ENCODE results near the gene SLCO2B1. TPM values are rescaled to one million over a fixed set of nuclear protein-coding genes. Genes with fewer than 3 reads are reported as not detected.

Gene SLCO2B1
- total RNA-seq, 4 donors from 2014 or later = 72.9 to 165 (median 111) TPM

- no peaks in the 10 kb centered on the region for H3K9me3 ChIP-seq
- H3K27ac ChIP-seq = peak overlapping the region; percentile 34 to 62 (median 44)
- no peaks in the 10 kb centered on the region for H3K27me3 ChIP-seq
- H3K4me1 ChIP-seq = peaks cover 3 to 67% (median 27%) of the 10 kb centered on the region in 4 donors
- TF ChIP-seq POLR2A (IDR thresholded peaks at IDR 0.05) = no peak
- TF ChIP-seq POLR2AphosphoS5 (IDR thresholded peaks at IDR 0.05) = no peak
- no peak for TF ChIP-seq EP300 (IDR thresholded peaks at IDR 0.05; ENCODE audit: low read depth)
- intact Hi-C loops (cut with DNase I; ENCODE audit: low total_unique reads) = loop anchor here (2.0 kb wide), 1 partner anchor 59 kb away; no protein-coding TSS in a partner anchor
- no peak overlapping the region for H3K4me3 ChIP-seq
- no peak for DNase-seq
- WGBS, 2 donors (ENCODE audit: low coverage in 1 of 2) = 60 to 65% methylated on average over 4 to 9 of the region's 9 CpGs
- H3K36me3 ChIP-seq = no peaks in the 10 kb centered on the region
- in situ Hi-C loops (cut with MboI; ENCODE audit: low pct_ligation_motif_present in 1 of 4, low pct_unique_long_range_greater_than_20kb in 1 of 4, low sequenced_read_pairs in 3 of 4) = loop anchor here in 2 of 4 donors (10.0 kb wide), 2 partner anchors 59 to 99 kb away; partner anchors contain the start of gene TPBGL (in 2 of the 2)
Measured at GRCh38 chr11:75145196-75145971, 5.5 kb upstream of the SLCO2B1 start.

- H3K27me3 ChIP-seq = no peaks in the 10 kb centered on the region
- in situ Hi-C loops (cut with MboI; ENCODE audit: low pct_ligation_motif_present in 1 of 4, low pct_unique_long_range_greater_than_20kb in 1 of 4, low sequenced_read_pairs in 3 of 4) (loop anchor here in 2 of 4 donors (10.0 kb wide), 2 partner anchors 59 to 99 kb away; partner anchors contain the start of gene TPBGL (in 2 of the 2)), intact Hi-C loops (cut with DNase I; ENCODE audit: low total_unique reads) (loop anchor here (2.0 kb wide), 1 partner anchor 59 kb away; no protein-coding TSS in a partner anchor)
- H3K27ac ChIP-seq = peak overlapping the region; percentile 34 to 62 (median 44)
- DNase-seq = no peak
- H3K4me3 ChIP-seq = no peak overlapping the region
- TF ChIP-seq POLR2A (IDR thresholded peaks at IDR 0.05) (no peak), POLR2AphosphoS5 (IDR thresholded peaks at IDR 0.05) (peak in 1 of 3 donors; percentile 16), CTCF (IDR thresholded peaks at IDR 0.05) (no peak), EP300 (IDR thresholded peaks at IDR 0.05; ENCODE audit: low read depth) (no peak)
- H3K4me1 ChIP-seq = peaks cover 3 to 74% (median 32%) of the 10 kb centered on the region in 4 donors
- no peaks in the 10 kb centered on the region for H3K36me3 ChIP-seq
- WGBS, 2 donors (ENCODE audit: low coverage in 1 of 2) = 28 to 32% methylated on average over 5 to 6 of the region's 6 CpGs
- no peaks in the 10 kb centered on the region for H3K9me3 ChIP-seq
Measured at GRCh38 chr11:75145972-75146519, 4.9 kb upstream of the SLCO2B1 start.

GRCh38 chr11:75146711-75147110, 4.2 kb upstream of the SLCO2B1 start:
- intact Hi-C loops (cut with DNase I; ENCODE audit: low total_unique reads) = no loop called here
- H3K27me3 ChIP-seq = no peaks in the 10 kb centered on the region
- H3K9me3 ChIP-seq = no peaks in the 10 kb centered on the region
- no peak overlapping the region for H3K4me3 ChIP-seq
- DNase-seq = no peak
- peak overlapping the region; percentile 34 to 62 (median 44) for H3K27ac ChIP-seq
- WGBS, 2 donors (ENCODE audit: low coverage in 1 of 2) = 61 to 78% methylated on average over 4 to 5 of the region's 5 CpGs
- no peak for TF ChIP-seq EP300 (IDR thresholded peaks at IDR 0.05; ENCODE audit: low read depth)
- no peak for TF ChIP-seq CTCF (IDR thresholded peaks at IDR 0.05)
- TF ChIP-seq POLR2AphosphoS5 (IDR thresholded peaks at IDR 0.05) = no peak
- no peak for TF ChIP-seq POLR2A (IDR thresholded peaks at IDR 0.05)
- in situ Hi-C loops (cut with MboI; ENCODE audit: low pct_ligation_motif_present in 1 of 4, low pct_unique_long_range_greater_than_20kb in 1 of 4, low sequenced_read_pairs in 3 of 4) = loop anchor here in 2 of 4 donors (10.0 kb wide), 2 partner anchors 58 to 98 kb away; partner anchors contain the start of gene TPBGL (in 2 of the 2)
- H3K4me1 ChIP-seq = peaks cover 3 to 81% (median 36%) of the 10 kb centered on the region in 4 donors
- no peaks in the 10 kb centered on the region for H3K36me3 ChIP-seq

GRCh38 chr11:75147191-75147874, 3.6 kb upstream of the SLCO2B1 start:
- H3K4me3 ChIP-seq = no peak overlapping the region
- in situ Hi-C loops (cut with MboI; ENCODE audit: low pct_ligation_motif_present in 1 of 4, low pct_unique_long_range_greater_than_20kb in 1 of 4, low sequenced_read_pairs in 3 of 4) (loop anchor here in 2 of 4 donors (10.0 kb wide), 2 partner anchors 57 to 97 kb away; partner anchors contain the start of gene TPBGL (in 2 of the 2)), intact Hi-C loops (cut with DNase I; ENCODE audit: low total_unique reads) (no loop called here)
- no peaks in the 10 kb centered on the region for H3K9me3 ChIP-seq
- peak overlapping the region in 2 of 4 donors; percentile 13 to 41 for H3K27ac ChIP-seq
- WGBS, 2 donors (ENCODE audit: low coverage in 1 of 2) = 53 to 71% methylated on average over 2 to 7 of the region's 7 CpGs
- H3K4me1 ChIP-seq = peaks cover 3 to 85% (median 41%) of the 10 kb centered on the region in 4 donors
- no peaks in the 10 kb centered on the region for H3K27me3 ChIP-seq
- TF ChIP-seq EP300 (IDR thresholded peaks at IDR 0.05; ENCODE audit: low read depth) = no peak
- TF ChIP-seq POLR2A (IDR thresholded peaks at IDR 0.05) = no peak
- TF ChIP-seq CTCF (IDR thresholded peaks at IDR 0.05) = no peak
- no peak for TF ChIP-seq POLR2AphosphoS5 (IDR thresholded peaks at IDR 0.05)
- H3K36me3 ChIP-seq = no peaks in the 10 kb centered on the region
- no peak for DNase-seq

All from transverse colon (tissue), 4 donors.